GM12891 (cell line): ENCODE results near the gene SLC44A3.

Experiments
- PAX5 ChIP-seq: IDR thresholded peaks from 2 replicates; pipeline ENCODE4 v1.6.1; 2011; ENCODE audit warnings: low read length, moderate library complexity, mild to moderate bottlenecking; ENCODE audit not compliant: insufficient read depth, severe bottlenecking
- POLR2A ChIP-seq: IDR thresholded peaks from 2 replicates; pipeline ENCODE4 v1.6.1; 2011; ENCODE audit warnings: low read depth, low read length, control low read depth
- POLR2AphosphoS5 ChIP-seq: IDR thresholded peaks from 2 replicates; pipeline ENCODE4 v1.6.1; 2011; ENCODE audit warnings: low read depth, low read length, control low read depth
- POU2F2 ChIP-seq: IDR thresholded peaks from 2 replicates; pipeline ENCODE4 v1.6.1; 2011; ENCODE audit warnings: low read depth, mild to moderate bottlenecking, control low read depth, low read length, moderate library complexity
- SPI1 ChIP-seq: IDR thresholded peaks from 2 replicates; pipeline ENCODE4 v1.6.1; 2011; ENCODE audit warnings: low read depth, low read length, control low read depth
- TAF1 ChIP-seq: IDR thresholded peaks from 2 replicates; pipeline ENCODE4 v1.6.1; 2011; ENCODE audit warnings: low read depth, low read length, control low read depth

DNA sequence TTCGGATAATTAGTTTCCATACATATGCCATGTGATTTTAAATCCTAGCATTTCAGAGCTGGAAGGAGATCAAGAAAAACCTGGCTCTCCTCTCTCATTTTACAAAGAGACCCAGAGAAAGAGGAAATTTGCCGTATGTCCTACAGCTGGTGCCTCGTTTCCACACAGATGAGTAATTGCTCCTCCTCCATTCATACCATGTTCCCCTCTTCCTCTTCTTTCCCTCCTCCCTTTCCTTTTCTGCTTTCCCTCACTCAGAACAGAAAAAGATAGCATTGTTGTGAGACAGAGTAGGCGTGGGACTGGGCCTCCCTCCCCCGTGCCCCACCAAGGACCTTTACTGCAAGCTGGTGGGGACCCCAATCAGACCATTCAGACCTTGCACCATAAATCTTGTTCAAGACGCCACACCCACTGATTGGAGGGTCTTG lies 13.7 kb upstream of the SLC44A3 start:
- TF ChIP-seq POLR2A (no peak), POLR2AphosphoS5 (no peak), TAF1 (no peak), PAX5 (no peak), SPI1 (no peak), POU2F2 (no peak)
